HG03342 (cell line): ENCODE data around the gene CRADD.
"Not testable (repeated sequence)": the region's sequence is repeated elsewhere in the genome, so short reads cannot be mapped to it uniquely, and the experiment has no call there.

ENCODE experiments used
- ATAC-seq: cut with Tn5 transposase; IDR thresholded peaks from one replicate; pipeline ENCODE4 v1.9.1; 2021; ENCODE audit warnings: mild to moderate bottlenecking, moderate library complexity; ENCODE audit not compliant: unreplicated experiment

The CRADD gene

GRCh38 chr12:93705237-93705636 lies 28.1 kb downstream of the CRADD start:
- no peak for ATAC-seq

- ATAC-seq: no peak
Measured at GRCh38 chr12:93706387-93706786, 29.2 kb downstream of the CRADD start.

- ATAC-seq: no peak
Measured at GRCh38 chr12:93706824-93707223, 29.6 kb downstream of the CRADD start.

- no peak for ATAC-seq
Measured at GRCh38 chr12:93707836-93708235, 30.7 kb downstream of the CRADD start.

GRCh38 chr12:93708952-93709351 lies 31.8 kb downstream of the CRADD start:
- ATAC-seq: no peak

GRCh38 chr12:93709386-93709785 lies 32.2 kb downstream of the CRADD start:
- no peak for ATAC-seq

- no peak for ATAC-seq
Measured at GRCh38 chr12:93710574-93710926, 33.4 kb downstream of the CRADD start.

GRCh38 chr12:93711502-93711901 lies 34.3 kb downstream of the CRADD start:
- not testable (repeated sequence) for ATAC-seq

GRCh38 chr12:93712200-93712599 lies 35.0 kb downstream of the CRADD start:
- ATAC-seq: no peak

GRCh38 chr12:93713060-93713459 lies 35.9 kb downstream of the CRADD start:
- no peak for ATAC-seq

- ATAC-seq: no peak
Measured at GRCh38 chr12:93713800-93714199, 36.6 kb downstream of the CRADD start.

- no peak for ATAC-seq
Measured at GRCh38 chr12:93714382-93714781, 37.2 kb downstream of the CRADD start.

- no peak for ATAC-seq
Measured at GRCh38 chr12:93719710-93720109, 42.5 kb downstream of the CRADD start.

- no peak for ATAC-seq
Measured at GRCh38 chr12:93720559-93720958, 43.4 kb downstream of the CRADD start.

GRCh38 chr12:93722179-93722578 lies 45.0 kb downstream of the CRADD start:
- no peak for ATAC-seq

GRCh38 chr12:93722835-93723567 lies 45.8 kb downstream of the CRADD start:
- no peak for ATAC-seq

GRCh38 chr12:93723568-93723930 lies 46.4 kb downstream of the CRADD start:
- no peak for ATAC-seq

GRCh38 chr12:93725531-93725930 lies 48.4 kb downstream of the CRADD start:
- ATAC-seq: no peak

- peak; percentile 74 for ATAC-seq
Measured at GRCh38 chr12:93727195-93727811, 50.1 kb downstream of the CRADD start.

- ATAC-seq: no peak
Measured at GRCh38 chr12:93727911-93728310, 50.7 kb downstream of the CRADD start.

- no peak for ATAC-seq
Measured at GRCh38 chr12:93729934-93730333, 52.8 kb downstream of the CRADD start.

GRCh38 chr12:93733358-93733757 lies 56.2 kb downstream of the CRADD start:
- ATAC-seq: no peak

- no peak for ATAC-seq
Measured at GRCh38 chr12:93733928-93734327, 56.8 kb downstream of the CRADD start.
